ENCODE measurements around the gene LMAN2.

LMAN2 gene

GRCh38 chr5:177364159-177364962 lies 12.9 kb upstream of the LMAN2 start:
- DNase-seq = no peak

GRCh38 chr5:177363565-177363964 lies 12.1 kb upstream of the LMAN2 start:
- no peak for DNase-seq

- peak; percentile 69 for DNase-seq
These were observed 11.4 kb upstream of the LMAN2 start for GRCh38 chr5:177362610-177363507.

GRCh38 chr5:177362292-177362609 lies 10.8 kb upstream of the LMAN2 start:
- no peak for DNase-seq

GRCh38 chr5:177361418-177362291 lies 10.2 kb upstream of the LMAN2 start:
- DNase-seq = peak; percentile 18

GRCh38 chr5:177360740-177361139 lies 9.3 kb upstream of the LMAN2 start:
- DNase-seq = peak; percentile 13

GRCh38 chr5:177359860-177360259 lies 8.4 kb upstream of the LMAN2 start:
- no peak for DNase-seq

GRCh38 chr5:177359451-177359851 lies 8.0 kb upstream of the LMAN2 start:
- no peak for DNase-seq

- DNase-seq = no peak
These were observed 6.9 kb upstream of the LMAN2 start for GRCh38 chr5:177358370-177358819.

- peak; percentile 60 for DNase-seq
These were observed 6.2 kb upstream of the LMAN2 start, which contains the start of gene RGS14 for GRCh38 chr5:177357459-177358351. RGS14 (plus strand) TSS chr5:177357924; CDS start chr5:177358025, 101 bp downstream.

GRCh38 chr5:177357146-177357458 lies 5.6 kb upstream of the LMAN2 start:
- no peak for DNase-seq

GRCh38 chr5:177356746-177357145 lies 5.3 kb upstream of the LMAN2 start:
- no peak for DNase-seq

GRCh38 chr5:177355868-177356168 lies 4.3 kb upstream of the LMAN2 start:
- no peak for DNase-seq

GRCh38 chr5:177355162-177355867 lies 3.8 kb upstream of the LMAN2 start:
- DNase-seq = no peak

GRCh38 chr5:177354711-177355110 lies 3.2 kb upstream of the LMAN2 start:
- no peak for DNase-seq

- DNase-seq = no peak
These were observed 2.8 kb upstream of the LMAN2 start for GRCh38 chr5:177354256-177354655.

- no peak for DNase-seq
These were observed 1.6 kb upstream of the LMAN2 start for GRCh38 chr5:177353093-177353492.

GRCh38 chr5:177350776-177351391 lies 584 bp downstream of the LMAN2 start:
- DNase-seq = no peak

- DNase-seq = no peak
These were observed 1.7 kb downstream of the LMAN2 start for GRCh38 chr5:177349762-177350161.

- no peak for DNase-seq
These were observed 2.2 kb downstream of the LMAN2 start for GRCh38 chr5:177349362-177349647.

- no peak for DNase-seq
These were observed 3.8 kb downstream of the LMAN2 start for GRCh38 chr5:177347699-177348098.
